Measurements from ENCODE around the gene FAM222A. TPM values are rescaled to one million over a fixed set of nuclear protein-coding genes. Genes with fewer than 3 reads are reported as not detected.

The FAM222A gene
- total and polyA plus RNA-seq, 2 of the 8 experiments (the other 6 are each of a cell fraction or from before 2014, with no cell fraction given) = 0.94 to 1.1 TPM

DNA sequence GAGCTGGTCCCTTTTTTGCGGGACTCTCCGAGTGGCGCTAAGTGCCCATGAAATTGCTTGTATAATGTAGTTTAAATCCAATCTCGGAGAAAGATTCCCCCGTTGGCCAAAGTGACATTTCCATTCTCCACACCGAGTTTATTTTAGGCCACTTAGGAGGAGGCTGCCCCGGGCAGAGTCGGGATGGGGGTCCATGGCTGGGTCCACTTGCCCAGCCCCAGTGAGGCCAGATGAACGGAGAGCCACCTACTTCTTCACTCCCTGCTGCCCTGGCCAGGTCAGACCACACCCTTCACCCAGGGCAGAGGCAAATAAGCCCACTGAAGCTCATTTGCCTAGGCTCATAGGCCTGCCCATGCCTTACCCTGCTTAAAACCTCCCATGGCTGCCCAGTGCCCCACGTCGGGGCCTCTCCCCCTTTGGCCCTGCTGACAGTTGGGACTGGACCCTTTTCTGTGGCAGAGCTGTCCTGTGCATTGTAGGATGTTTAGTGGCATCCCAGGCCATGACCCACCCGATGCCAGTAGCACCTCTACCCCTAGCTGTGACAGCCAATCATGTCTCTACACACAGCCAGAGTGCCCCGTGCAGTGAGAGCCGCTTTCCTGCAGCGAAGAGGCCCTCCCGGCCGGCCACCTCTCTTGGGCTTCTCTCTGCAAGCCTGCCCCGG, 51.3 kb downstream of the FAM222A start (continued):
- TF ChIP-seq, protein P1, sequence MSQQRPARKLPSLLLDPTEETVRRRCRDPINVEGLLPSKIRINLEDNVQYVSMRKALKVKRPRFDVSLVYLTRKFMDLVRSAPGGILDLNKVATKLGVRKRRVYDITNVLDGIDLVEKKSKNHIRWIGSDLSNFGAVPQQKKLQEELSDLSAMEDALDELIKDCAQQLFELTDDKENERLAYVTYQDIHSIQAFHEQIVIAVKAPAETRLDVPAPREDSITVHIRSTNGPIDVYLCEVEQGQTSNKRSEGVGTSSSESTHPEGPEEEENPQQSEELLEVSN (IDR thresholded peaks at IDR 0.05) = no peak
- no peak for TF ChIP-seq JUN (IDR thresholded peaks at IDR 0.05; ENCODE audit: low read depth, low read length)
- TF ChIP-seq BCL11A (IDR thresholded peaks at IDR 0.05; ENCODE audit: low read depth in 2 of 2, low read length in 2 of 2) = no peak
- TF ChIP-seq SAP30 (IDR thresholded peaks at IDR 0.05; ENCODE audit: insufficient read depth, insufficient replicate concordance, low read length) = no peak
- TF ChIP-seq, protein P2, sequence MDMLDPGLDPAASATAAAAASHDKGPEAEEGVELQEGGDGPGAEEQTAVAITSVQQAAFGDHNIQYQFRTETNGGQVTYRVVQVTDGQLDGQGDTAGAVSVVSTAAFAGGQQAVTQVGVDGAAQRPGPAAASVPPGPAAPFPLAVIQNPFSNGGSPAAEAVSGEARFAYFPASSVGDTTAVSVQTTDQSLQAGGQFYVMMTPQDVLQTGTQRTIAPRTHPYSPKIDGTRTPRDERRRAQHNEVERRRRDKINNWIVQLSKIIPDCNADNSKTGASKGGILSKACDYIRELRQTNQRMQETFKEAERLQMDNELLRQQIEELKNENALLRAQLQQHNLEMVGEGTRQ (IDR thresholded peaks at IDR 0.05; ENCODE audit: low read length) = no peak
- TF ChIP-seq ASH2L (IDR thresholded peaks at IDR 0.05; ENCODE audit: low read length) = no peak
